Measurements from ENCODE around the gene LCN15.

- TF ChIP-seq POLR2A (IDR thresholded peaks at IDR 0.05) (no peak), POLR2AphosphoS5 (IDR thresholded peaks at IDR 0.05) (no peak)
Measured at GRCh38 chr9:136751244-136751643, 13.1 kb downstream of the LCN15 start.

Data from breast epithelium (tissue), 3 donors.